B cell (primary cell): ENCODE measurements around the gene DDOST. TPM values are rescaled to one million over a fixed set of nuclear protein-coding genes. Genes with fewer than 3 reads are reported as not detected.

Experiments
- ATAC-seq: fragments of 200-7000 bp; cut with Tn5 transposase; one replicate; pipeline ENCODE4 v1.10.0; 2021; ENCODE audit warnings: low read depth, mild to moderate bottlenecking, moderate number of reproducible peaks, moderate library complexity
- CTCF ChIA-PET: fragments of 350-600 bp; sonication (Branson Sonifier 250); formaldehyde crosslinking; loops from one replicate; lab custom pipeline; 2021; ENCODE audit warnings: antibody characterized with exemption, inconsistent platforms; lab: Charles Lee
- POLR2A ChIA-PET: fragments of 350-600 bp; sonication (Branson Sonifier 250); formaldehyde crosslinking; loops from one replicate; lab custom pipeline; 2021; ENCODE audit warnings: antibody characterized with exemption; lab: Charles Lee
- DNase-seq: peaks from one replicate; pipeline ENCODE4 v3.0.0; 2013
- H2AFZ ChIP-seq: 2 replicates; pipeline ENCODE4 v1.6.1; 2012; ENCODE audit warnings: mild to moderate bottlenecking, low read depth, low read length; ENCODE audit not compliant: insufficient read depth, poor library complexity, severe bottlenecking
- H3K27ac ChIP-seq, 2 donors: 1 replicate in 1 of 2; 2 replicates in 1 of 2; pipeline ENCODE4 v1.5.1; 2012 to 2013; ENCODE audit warnings: low read length in 2 of 2, mild to moderate bottlenecking in 2 of 2, moderate library complexity in 1 of 2
- H3K27me3 ChIP-seq, 4 experiments: fragments of 200-600 bp in 1 of 4; sonication (generic) in 1 of 4; replicated peaks in 1 of 4; 1 replicate in 2 of 4; 2 replicates in 2 of 4; pipeline versions ENCODE4 v1.6.1 to v1.7.0; 2013 to 2016; ENCODE audit warnings: low read length in 3 of 4, mild to moderate bottlenecking in 2 of 4, mixed read lengths in 1 of 4, moderate library complexity in 1 of 4; ENCODE audit not compliant: insufficient read depth in 4 of 4, control insufficient read depth in 3 of 4; ENCODE audit errors: control extremely low read depth in 1 of 4
- H3K36me3 ChIP-seq, 2 experiments: replicated peaks in 1 of 2; 1 replicate in 1 of 2; 2 replicates in 1 of 2; pipeline versions ENCODE4 v1.6.1 to v1.7.1; 2013; ENCODE audit warnings: low read length in 1 of 2; ENCODE audit not compliant: insufficient read depth in 2 of 2, control insufficient read depth in 1 of 2; ENCODE audit errors: control extremely low read depth in 1 of 2, extremely low read depth in 1 of 2
- H3K4me1 ChIP-seq, 2 donors: fragments of 200-600 bp in 1 of 2; sonication (generic) in 1 of 2; 1 replicate in 1 of 2; 2 replicates in 1 of 2; pipeline versions ENCODE4 v1.5.1 to v1.6.1; 2013 to 2017; ENCODE audit warnings: low read length in 2 of 2; ENCODE audit not compliant: control insufficient read depth in 2 of 2, insufficient read depth in 2 of 2
- H3K4me2 ChIP-seq: replicated peaks from 2 replicates; pipeline ENCODE3; 2012; ENCODE audit warnings: mild to moderate bottlenecking, low read depth, low read length; ENCODE audit not compliant: poor library complexity, severe bottlenecking
- H3K4me3 ChIP-seq, 5 experiments: fragments of 200-600 bp in 1 of 5; sonication (generic) in 1 of 5; 1 replicate in 3 of 5; 2 replicates in 2 of 5; pipeline versions ENCODE4 v1.5.1 to v1.7.0; 2011 to 2016; ENCODE audit warnings: low read length in 4 of 5, mild to moderate bottlenecking in 4 of 5, low read depth in 2 of 5, control low read depth in 1 of 5, moderate library complexity in 1 of 5; ENCODE audit not compliant: insufficient read depth in 1 of 5; ENCODE audit errors: control extremely low read depth in 1 of 5, extremely low read depth in 1 of 5
- H3K79me2 ChIP-seq: fragments of 200-600 bp; sonication (generic); one replicate; pipeline ENCODE4 v1.6.0; 2016; ENCODE audit warnings: low read length; ENCODE audit not compliant: control insufficient read depth, insufficient read depth
- H3K9ac ChIP-seq: fragments of 200-600 bp; sonication (generic); 2 replicates; pipeline ENCODE4 v1.6.1; 2017; ENCODE audit warnings: mild to moderate bottlenecking, low read length, moderate library complexity
- H3K9me3 ChIP-seq, 3 donors: one replicate each; pipeline versions ENCODE4 v1.6.1 to v1.7.1; 2013; ENCODE audit warnings: low read length in 2 of 3; ENCODE audit not compliant: control insufficient read depth in 2 of 3, insufficient read depth in 1 of 3; ENCODE audit errors: control extremely low read depth in 1 of 3
- H4K20me1 ChIP-seq: 2 replicates; pipeline ENCODE4 v1.6.0; 2012; ENCODE audit warnings: mild to moderate bottlenecking, low read length; ENCODE audit not compliant: insufficient read depth, control insufficient read depth, poor library complexity, severe bottlenecking
- H3K27ac Mint-ChIP-seq: one replicate; pipeline ENCODE4 v1.8.0; 2021; ENCODE audit warnings: mixed read lengths
- H3K27me3 Mint-ChIP-seq: one replicate; pipeline ENCODE4 v1.8.0; 2021; ENCODE audit warnings: mixed read lengths
- H3K4me1 Mint-ChIP-seq: one replicate; pipeline ENCODE4 v1.8.0; 2021; ENCODE audit warnings: mixed read lengths
- H3K4me3 Mint-ChIP-seq: one replicate; pipeline ENCODE4 v1.8.0; 2021; ENCODE audit warnings: mixed read lengths
- H3K9me3 Mint-ChIP-seq: one replicate; pipeline ENCODE4 v1.8.0; 2022; ENCODE audit warnings: mixed read lengths; ENCODE audit not compliant: insufficient read depth
- CTCF ChIP-seq: fragments of 200-600 bp; IDR thresholded peaks from one replicate; pipeline ENCODE4 v1.8.0; 2022; ENCODE audit warnings: antibody characterized with exemption, mild to moderate bottlenecking
- EZH2 ChIP-seq: IDR thresholded peaks from 2 replicates; pipeline ENCODE4 v1.6.1; 2012; ENCODE audit warnings: borderline replicate concordance, low read depth, mild to moderate bottlenecking, moderate library complexity, low read length; ENCODE audit not compliant: insufficient read depth, poor library complexity, severe bottlenecking
- WGBS: methylation state at CpG from one replicate; pipeline ENCODE4 v1.1.5; 2013; ENCODE audit warnings: missing lambda C conversion rate; ENCODE audit not compliant: insufficient coverage; 5-methylcytosine and 5-hydroxymethylcytosine counted together
- intact Hi-C: fragments of 100-400 bp; cut with micrococcal nuclease; formaldehyde crosslinking; loops from one replicate; pipeline ENCODE4 v1.10.0; 2022
- polyA plus RNA-seq: library from polyadenylated mRNA; depleted of rRNA; stranded (reverse); fragments of >200 nt; gene quantifications from 2 replicates; pipeline ENCODE4 v1.2.3, GENCODE V29; 2012
- total RNA-seq, 2 donors: library from RNA; stranded (reverse); fragments of 120-200 nt in 1 of 2; gene quantifications; 1 replicate in 1 of 2; 2 replicates in 1 of 2; pipeline versions ENCODE4 v1.2.3 to v1.2.4, GENCODE V29; 2013 to 2022

The DDOST gene
- total and polyA plus RNA-seq, 2 donors (not counting 1 experiment from before 2014, with no cell fraction given) = 73.5 to 99.2 TPM

- peaks cover under 1% of the 10 kb centered on the region for H3K9me3 Mint-ChIP-seq
- Histone ChIP-seq H3K9ac (peak overlapping the region; percentile 69), H3K9me3 (no peaks in the 10 kb centered on the region), H3K4me3 (peak overlapping the region; percentile 56 to 98 (median 90)), H2AFZ (peak overlapping the region; percentile 100), H3K4me1 (peaks cover 8 to 16% of the 10 kb centered on the region in 2 donors), H3K79me2 (no peaks in the 10 kb centered on the region), H3K36me3 (peaks cover 0 to 2% of the 10 kb centered on the region in 2 experiments), H3K4me2 (peak overlapping the region; percentile 100), H3K27ac (peak overlapping the region; percentile 48 to 59), H3K27me3 (no peaks in the 10 kb centered on the region), H4K20me1 (no peaks in the 10 kb centered on the region)
- POLR2A ChIA-PET = interaction anchor here (0.6 to 1.5 kb wide), 5 partner anchors 27 to 752 kb away, joined by 3 to 5 read pairs (median 3); partner anchors contain the start of genes DDOST, MUL1 and OTUD3
- H3K4me3 Mint-ChIP-seq = peak overlapping the region; percentile 93
- H3K27ac Mint-ChIP-seq = peak overlapping the region; percentile 85
- WGBS = 0% methylated on average over 4 of the region's 11 CpGs
- ATAC-seq (no peak), DNase-seq (no peak)
- CTCF ChIA-PET = interaction anchor here (0.6 to 3.2 kb wide), 12 partner anchors 9 to 510 kb away, joined by 3 to 21 read pairs (median 4); partner anchors contain the start of genes DDOST and MUL1
- H3K27me3 Mint-ChIP-seq = no peaks in the 10 kb centered on the region
- peaks cover 14% of the 10 kb centered on the region for H3K4me1 Mint-ChIP-seq
- intact Hi-C loops = loop anchor here (1.0 to 5.0 kb wide), 3 partner anchors 127 to 1818 kb away; partner anchors contain the start of gene ZBTB40
- TF ChIP-seq CTCF (no peak), EZH2 (no peak)
Measured at GRCh38 chr1:20634065-20634593, 27.0 kb downstream of the DDOST start.
